HG02759 (cell line): ENCODE data around the gene ATP8B3.
A peak's percentile ranks its signal among the peaks of the same experiment; 100 is the strongest.

ENCODE experiments used
- ATAC-seq: cut with Tn5 transposase; IDR thresholded peaks from one replicate; pipeline ENCODE4 v1.9.1; 2021; ENCODE audit warnings: mild to moderate bottlenecking, moderate library complexity; ENCODE audit not compliant: unreplicated experiment

The ATP8B3 gene

GRCh38 chr19:1817553-1818179 is 5.6 kb upstream of the ATP8B3 start:
- no peak for ATAC-seq

GRCh38 chr19:1816530-1817298 is 4.6 kb upstream of the ATP8B3 start:
- no peak for ATAC-seq

- no peak for ATAC-seq
These were observed 3.8 kb upstream of the ATP8B3 start for GRCh38 chr19:1815605-1816529.

- no peak for ATAC-seq
These were observed 2.9 kb upstream of the ATP8B3 start for GRCh38 chr19:1814833-1815604.

- no peak for ATAC-seq
These were observed 2.3 kb upstream of the ATP8B3 start for GRCh38 chr19:1814391-1814790.

- ATAC-seq = no peak
These were observed 1.4 kb upstream of the ATP8B3 start for GRCh38 chr19:1813192-1814182.

GRCh38 chr19:1812426-1813191 is 533 bp upstream of the ATP8B3 start:
- ATAC-seq = peak; percentile 78

GRCh38 chr19:1811472-1811894 is 593 bp downstream of the ATP8B3 start:
- ATAC-seq = no peak

GRCh38 chr19:1810439-1811160 is 1.5 kb downstream of the ATP8B3 start:
- ATAC-seq = no peak

- no peak for ATAC-seq
These were observed 2.4 kb downstream of the ATP8B3 start for GRCh38 chr19:1809678-1810077.

GRCh38 chr19:1808395-1808731 is 3.7 kb downstream of the ATP8B3 start:
- no peak for ATAC-seq

GRCh38 chr19:1807695-1808394 is 4.2 kb downstream of the ATP8B3 start:
- no peak for ATAC-seq

- no peak for ATAC-seq
These were observed 4.9 kb downstream of the ATP8B3 start for GRCh38 chr19:1807030-1807694.

- no peak for ATAC-seq
These were observed 5.7 kb downstream of the ATP8B3 start for GRCh38 chr19:1806184-1807029.

GRCh38 chr19:1805401-1806183 is 6.5 kb downstream of the ATP8B3 start:
- ATAC-seq = no peak
